ENCODE measurements around the gene PAQR8. TPM values are rescaled to one million over a fixed set of nuclear protein-coding genes. Genes with fewer than 3 reads are reported as not detected.

The PAQR8 gene
- total and polyA plus RNA-seq, 2 of the 4 experiments (the other 2 are of a cell fraction) = 1.4 to 1.6 TPM

- no peak overlapping the region for H3K23ac ChIP-seq (ENCODE audit: low read depth, low read length)
- no peak overlapping the region for H2BK20ac ChIP-seq (ENCODE audit: low read depth, low read length)
- H4K8ac ChIP-seq (ENCODE audit: low read depth in 2 of 2, low read length in 2 of 2) = no peak overlapping the region
- H3K36me3 ChIP-seq (ENCODE audit: control insufficient read depth, insufficient read depth, low read length) = no peaks in the 10 kb centered on the region
- H3K9ac ChIP-seq (ENCODE audit: low read depth, low read length) = no peak overlapping the region
- peaks cover 15% of the 10 kb centered on the region for H3K4me1 ChIP-seq (ENCODE audit: control insufficient read depth, insufficient read depth, low read length)
- no TSS peak for BruUV-seq (replicated peaks)
- no peaks in the 10 kb centered on the region for H3K27me3 ChIP-seq (ENCODE audit: control insufficient read depth, insufficient read depth, low read length)
- no peak overlapping the region for H2AFZ ChIP-seq (replicated peaks; ENCODE audit: low read length, poor library complexity)
- no peak overlapping the region for H3K4me2 ChIP-seq (ENCODE audit: low read depth, low read length)
- POLR2A ChIA-PET (ENCODE audit: unreplicated experiment) = no interaction called here
- H3K56ac ChIP-seq (ENCODE audit: extremely low read depth, insufficient read depth, low read length) = no peak overlapping the region
- no peak overlapping the region for H2AK9ac ChIP-seq (replicated peaks; ENCODE audit: low read depth, low read length, poor library complexity)
- no peak overlapping the region for H3K18ac ChIP-seq (ENCODE audit: low read depth, low read length)
- H2AK5ac ChIP-seq (ENCODE audit: low read depth, low read length) = no peak overlapping the region
- H3K9me1 ChIP-seq (ENCODE audit: insufficient read depth, low read length) = peaks cover 3% of the 10 kb centered on the region
- H2BK5ac ChIP-seq (ENCODE audit: low read depth, low read length, poor library complexity, severe bottlenecking) = no peak overlapping the region
- no peak overlapping the region for H4K5ac ChIP-seq (ENCODE audit: low read depth, low read length)
- intact Hi-C loops (cut with micrococcal nuclease) = no loop called here
- no peak overlapping the region for H2BK15ac ChIP-seq (ENCODE audit: low read depth, low read length)
- H3K27ac ChIP-seq (ENCODE audit: insufficient read depth, low read length) = no peak overlapping the region
- no peak for ATAC-seq (ENCODE audit: low read depth)
- DNase-seq = peak; percentile 50
- no peak overlapping the region for H2BK120ac ChIP-seq (ENCODE audit: low read depth, low read length)
- H4K20me1 ChIP-seq (ENCODE audit: insufficient read depth, low read length) = no peaks in the 10 kb centered on the region; the same call in 1 of the 2 replicates
- CTCF ChIA-PET = no interaction called here
- WGBS, 2 experiments (ENCODE audit: extremely low coverage in 2 of 2, insufficient read length in 1 of 2) = no CpG with 5 or more reads among the region's 1 CpG
- TF ChIP-seq RCOR1 (IDR thresholded peaks at IDR 0.05; ENCODE audit: insufficient replicate concordance, low read length) (no peak), MXI1 (IDR thresholded peaks at IDR 0.05; ENCODE audit: borderline replicate concordance, low read depth, low read length) (no peak), MAFK (IDR thresholded peaks at IDR 0.05; ENCODE audit: low read depth, low read length) (no peak), FOS (IDR thresholded peaks at IDR 0.05; ENCODE audit: low read depth, low read length) (no peak), SMC3 (IDR thresholded peaks at IDR 0.05; ENCODE audit: low read depth, low read length) (no peak), POLR2A (IDR thresholded peaks at IDR 0.05; ENCODE audit: low read depth, low read length) (no peak), RFX5 (IDR thresholded peaks at IDR 0.05; ENCODE audit: low read depth, low read length) (no peak), MAZ (IDR thresholded peaks at IDR 0.05; ENCODE audit: borderline replicate concordance, low read depth, low read length) (no peak)
- TF ChIP-seq, protein P1, sequence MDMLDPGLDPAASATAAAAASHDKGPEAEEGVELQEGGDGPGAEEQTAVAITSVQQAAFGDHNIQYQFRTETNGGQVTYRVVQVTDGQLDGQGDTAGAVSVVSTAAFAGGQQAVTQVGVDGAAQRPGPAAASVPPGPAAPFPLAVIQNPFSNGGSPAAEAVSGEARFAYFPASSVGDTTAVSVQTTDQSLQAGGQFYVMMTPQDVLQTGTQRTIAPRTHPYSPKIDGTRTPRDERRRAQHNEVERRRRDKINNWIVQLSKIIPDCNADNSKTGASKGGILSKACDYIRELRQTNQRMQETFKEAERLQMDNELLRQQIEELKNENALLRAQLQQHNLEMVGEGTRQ (IDR thresholded peaks at IDR 0.05; ENCODE audit: low read depth, low read length) = no peak
- TF ChIP-seq, protein P2, sequence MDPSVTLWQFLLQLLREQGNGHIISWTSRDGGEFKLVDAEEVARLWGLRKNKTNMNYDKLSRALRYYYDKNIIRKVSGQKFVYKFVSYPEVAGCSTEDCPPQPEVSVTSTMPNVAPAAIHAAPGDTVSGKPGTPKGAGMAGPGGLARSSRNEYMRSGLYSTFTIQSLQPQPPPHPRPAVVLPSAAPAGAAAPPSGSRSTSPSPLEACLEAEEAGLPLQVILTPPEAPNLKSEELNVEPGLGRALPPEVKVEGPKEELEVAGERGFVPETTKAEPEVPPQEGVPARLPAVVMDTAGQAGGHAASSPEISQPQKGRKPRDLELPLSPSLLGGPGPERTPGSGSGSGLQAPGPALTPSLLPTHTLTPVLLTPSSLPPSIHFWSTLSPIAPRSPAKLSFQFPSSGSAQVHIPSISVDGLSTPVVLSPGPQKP (IDR thresholded peaks at IDR 0.05; ENCODE audit: borderline replicate concordance, low read depth, low read length) = no peak
- in situ Hi-C loops (cut with MboI; ENCODE audit: low sequenced_read_pairs) = no loop called here
- no peak overlapping the region for H3K14ac ChIP-seq (replicated peaks; ENCODE audit: low read depth, low read length)
- H3K4me3 ChIP-seq (ENCODE audit: insufficient read depth, low read depth, low read length) = no peak overlapping the region
- no peak overlapping the region for H4K91ac ChIP-seq (ENCODE audit: insufficient read depth, low read depth, low read length)
- dilution Hi-C loops (cut with HindIII; ENCODE audit: low sequenced_read_pairs, unreplicated experiment) = no loop called here
- H3K79me1 ChIP-seq (ENCODE audit: low read depth in 1 of 2, low read length in 2 of 2) = peaks cover 0 to 15% of the 10 kb centered on the region in 2 experiments; a peak in 2 of 4 replicates
- no peaks in the 10 kb centered on the region for H3K9me3 ChIP-seq (ENCODE audit: control insufficient read depth, insufficient read depth, low read length)
- no peak overlapping the region for H3K4ac ChIP-seq (ENCODE audit: low read depth, low read length)
Observed at GRCh38 chr6:52359403-52359802, 2.5 kb upstream of the PAQR8 start.
